Ramos (cell line): ENCODE data around the gene ITGB3.
"Not testable (repeated sequence)": the region's sequence is repeated elsewhere in the genome, so short reads cannot be mapped to it uniquely, and the experiment has no call there.

Experiments used
- in situ Hi-C: fragments of 300-500 bp; cut with MboI; formaldehyde crosslinking; loops from one replicate; pipeline ENCODE4 v1.14.3; 2022; ENCODE audit warnings: low sequenced_read_pairs; ENCODE audit not compliant: unreplicated experiment

ITGB3 gene

GRCh38 chr17:47239967-47240651 lies 13.5 kb upstream of the ITGB3 start:
- in situ Hi-C loops: loop anchor here (10.0 kb wide), 1 partner anchor 75 kb away; no protein-coding TSS in a partner anchor

GRCh38 chr17:47240806-47241205 lies 12.8 kb upstream of the ITGB3 start:
- in situ Hi-C loops: no loop called here

GRCh38 chr17:47242648-47243047 lies 11.0 kb upstream of the ITGB3 start:
- in situ Hi-C loops: no loop called here

GRCh38 chr17:47243737-47244598 lies 9.7 kb upstream of the ITGB3 start:
- in situ Hi-C loops: no loop called here

GRCh38 chr17:47244697-47245096 lies 8.9 kb upstream of the ITGB3 start:
- in situ Hi-C loops: no loop called here

- in situ Hi-C loops: no loop called here
Observed at GRCh38 chr17:47246120-47246519, 7.5 kb upstream of the ITGB3 start.

- in situ Hi-C loops: no loop called here
Observed at GRCh38 chr17:47250855-47251254, 2.8 kb upstream of the ITGB3 start.

GRCh38 chr17:47251421-47251940 lies 2.1 kb upstream of the ITGB3 start:
- in situ Hi-C loops: no loop called here

- in situ Hi-C loops: no loop called here
Observed at GRCh38 chr17:47252209-47252608, 1.4 kb upstream of the ITGB3 start.

- in situ Hi-C loops: no loop called here
Observed at GRCh38 chr17:47252766-47253512, 688 bp upstream of the ITGB3 start.

GRCh38 chr17:47254403-47254943 lies 846 bp downstream of the ITGB3 start:
- in situ Hi-C loops: no loop called here

GRCh38 chr17:47257651-47258339 lies 4.2 kb downstream of the ITGB3 start:
- in situ Hi-C loops: no loop called here

- in situ Hi-C loops: no loop called here
Observed at GRCh38 chr17:47262586-47262985, 9.0 kb downstream of the ITGB3 start.

- in situ Hi-C loops: no loop called here
Observed at GRCh38 chr17:47264166-47264565, 10.5 kb downstream of the ITGB3 start.

- in situ Hi-C loops: no loop called here
Observed at GRCh38 chr17:47265983-47266541, 12.4 kb downstream of the ITGB3 start.

- in situ Hi-C loops: no loop called here
Observed at GRCh38 chr17:47266782-47267181, 13.2 kb downstream of the ITGB3 start.

- in situ Hi-C loops: no loop called here
Observed at GRCh38 chr17:47267354-47267828, 13.8 kb downstream of the ITGB3 start.

- in situ Hi-C loops: not testable (repeated sequence)
Observed at GRCh38 chr17:47268964-47269363, 15.3 kb downstream of the ITGB3 start.

- in situ Hi-C loops: not testable (repeated sequence)
Observed at GRCh38 chr17:47269561-47270280, 16.1 kb downstream of the ITGB3 start.
